NT2/D1 (cell line): ENCODE measurements around the gene STK11.

ENCODE experiments used
- SUZ12 ChIP-seq: IDR thresholded peaks from 2 replicates; pipeline ENCODE4 v1.6.1; 2011; ENCODE audit not compliant: insufficient read length, insufficient read depth; ENCODE audit errors: extremely low read depth
- YY1 ChIP-seq: IDR thresholded peaks from 2 replicates; pipeline ENCODE4 v1.6.1; 2011; ENCODE audit not compliant: insufficient read length, insufficient read depth

DNA sequence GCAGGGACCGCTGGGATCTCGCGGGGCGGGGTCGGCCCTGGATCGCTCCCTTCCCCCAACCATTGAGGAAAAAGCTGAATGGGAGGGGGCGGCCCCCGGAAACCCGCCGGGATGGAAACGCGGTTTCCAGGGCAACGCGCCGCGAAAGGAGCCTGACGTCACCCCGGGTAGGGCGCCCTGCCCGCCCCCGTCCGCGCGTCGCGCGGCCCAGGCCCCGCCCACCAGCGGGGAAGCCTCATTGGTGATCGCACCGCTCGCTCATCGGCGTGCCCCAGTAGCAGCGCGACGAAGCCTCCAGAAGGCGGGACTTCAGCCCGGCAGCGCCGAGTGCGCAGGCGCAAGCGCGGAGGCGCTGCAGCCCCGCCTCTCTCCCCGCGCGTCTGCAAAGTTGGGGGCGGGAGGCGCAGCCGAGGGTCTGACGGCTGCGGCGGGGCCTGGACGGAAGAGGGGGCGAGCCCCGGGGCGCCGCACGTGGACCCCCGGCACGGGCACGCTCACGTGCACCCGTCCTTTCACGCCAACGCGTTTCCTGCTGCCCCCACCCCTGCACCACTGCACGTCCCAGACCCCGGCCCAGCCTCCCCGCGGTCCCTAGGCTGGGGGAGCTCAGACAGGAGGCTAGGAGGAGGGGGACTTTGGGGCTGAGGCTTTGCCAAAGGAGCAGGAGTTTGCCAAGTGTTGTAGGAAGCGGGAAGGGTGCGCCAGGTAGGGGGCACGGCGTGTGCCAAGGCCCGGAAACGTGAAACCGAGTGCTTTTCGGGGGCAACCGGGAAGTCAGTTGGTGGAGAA, 55.4 kb downstream of the STK11 start:
- no peak for TF ChIP-seq YY1
- TF ChIP-seq SUZ12, result no peak
